ENCODE measurements around the gene ARHGEF10L. TPM values are rescaled to one million over a fixed set of nuclear protein-coding genes. Genes with fewer than 3 reads are reported as not detected.

ARHGEF10L gene
- polyA plus RNA-seq, 1 donor (not counting 4 experiments of a cell fraction or from before 2014, with no cell fraction given): 2.4 TPM

DNA sequence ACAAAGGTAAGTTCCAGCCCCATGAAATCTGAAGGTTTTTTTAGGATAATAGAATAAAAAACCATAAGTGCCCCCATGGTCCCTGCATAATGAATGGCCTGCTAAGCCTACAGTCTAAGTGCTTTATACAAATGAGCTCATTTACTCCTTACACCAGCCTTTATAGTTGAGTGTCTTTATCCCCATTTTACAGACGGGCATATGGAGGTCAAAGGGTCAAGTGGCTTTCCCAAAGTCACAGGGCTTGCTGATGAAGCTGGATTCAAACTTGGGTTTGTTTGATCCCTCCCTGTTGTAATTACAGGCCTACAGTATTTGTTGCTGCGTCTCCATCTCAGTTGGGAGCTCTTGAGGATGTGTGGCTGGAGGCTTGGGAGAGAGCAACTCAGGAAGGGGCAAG is 28.3 kb upstream of the ARHGEF10L start:
- TF ChIP-seq, protein P1, sequence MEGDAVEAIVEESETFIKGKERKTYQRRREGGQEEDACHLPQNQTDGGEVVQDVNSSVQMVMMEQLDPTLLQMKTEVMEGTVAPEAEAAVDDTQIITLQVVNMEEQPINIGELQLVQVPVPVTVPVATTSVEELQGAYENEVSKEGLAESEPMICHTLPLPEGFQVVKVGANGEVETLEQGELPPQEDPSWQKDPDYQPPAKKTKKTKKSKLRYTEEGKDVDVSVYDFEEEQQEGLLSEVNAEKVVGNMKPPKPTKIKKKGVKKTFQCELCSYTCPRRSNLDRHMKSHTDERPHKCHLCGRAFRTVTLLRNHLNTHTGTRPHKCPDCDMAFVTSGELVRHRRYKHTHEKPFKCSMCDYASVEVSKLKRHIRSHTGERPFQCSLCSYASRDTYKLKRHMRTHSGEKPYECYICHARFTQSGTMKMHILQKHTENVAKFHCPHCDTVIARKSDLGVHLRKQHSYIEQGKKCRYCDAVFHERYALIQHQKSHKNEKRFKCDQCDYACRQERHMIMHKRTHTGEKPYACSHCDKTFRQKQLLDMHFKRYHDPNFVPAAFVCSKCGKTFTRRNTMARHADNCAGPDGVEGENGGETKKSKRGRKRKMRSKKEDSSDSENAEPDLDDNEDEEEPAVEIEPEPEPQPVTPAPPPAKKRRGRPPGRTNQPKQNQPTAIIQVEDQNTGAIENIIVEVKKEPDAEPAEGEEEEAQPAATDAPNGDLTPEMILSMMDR (optimal IDR thresholded peaks at IDR 0.05 in 1 of 3, IDR thresholded peaks at IDR 0.05 in 1 of 3, conservative IDR thresholded peaks at IDR 0.05 in 1 of 3; ENCODE audit: extremely low read depth in 1 of 3, insufficient read depth in 2 of 3, low read length in 3 of 3): no peak
- no peak for TF ChIP-seq EZH2 (IDR thresholded peaks at IDR 0.05; ENCODE audit: low read length)
- Histone ChIP-seq H3K36me3 (ENCODE audit: control insufficient read depth in 2 of 2, extremely low read depth in 1 of 2, insufficient read depth in 2 of 2, low read length in 2 of 2) (no peaks in the 10 kb centered on the region), H4K20me1 (ENCODE audit: control insufficient read depth, extremely low read depth, insufficient read depth, low read length) (no peaks in the 10 kb centered on the region), H3K4me3 (ENCODE audit: control insufficient read depth in 2 of 3, extremely low read depth in 1 of 3, insufficient read depth in 2 of 3, low read depth in 1 of 3, low read length in 3 of 3) (no peak overlapping the region), H3K9ac (ENCODE audit: control insufficient read depth, extremely low read depth, insufficient read depth, low read length) (no peak overlapping the region), H3K4me2 (ENCODE audit: control insufficient read depth, extremely low read depth, insufficient read depth, low read depth, low read length) (no peak overlapping the region), H3K4me1 (ENCODE audit: control insufficient read depth, extremely low read depth, insufficient read depth, low read length) (no peaks in the 10 kb centered on the region), H3K27me3 (ENCODE audit: control insufficient read depth, extremely low read depth, insufficient read depth, low read length) (no peaks in the 10 kb centered on the region), H3K9me1 (ENCODE audit: control insufficient read depth, extremely low read depth, insufficient read depth, low read length) (no peaks in the 10 kb centered on the region), H3K27ac (ENCODE audit: control insufficient read depth, insufficient read depth, low read length) (no peak overlapping the region), H2AFZ (ENCODE audit: control insufficient read depth, low read length) (no peak overlapping the region), H3K9me3 (ENCODE audit: control insufficient read depth, low read depth, low read length) (no peaks in the 10 kb centered on the region), H3K79me2 (ENCODE audit: control insufficient read depth, insufficient read depth, low read length) (no peaks in the 10 kb centered on the region)
- no peak for DNase-seq (ENCODE audit: low read depth, low spot score)
- dilution Hi-C loops (cut with MboI; ENCODE audit: extremely low pct_ligation_motif_present, low sequenced_read_pairs): no loop called here
- no peak for FAIRE-seq

DNA sequence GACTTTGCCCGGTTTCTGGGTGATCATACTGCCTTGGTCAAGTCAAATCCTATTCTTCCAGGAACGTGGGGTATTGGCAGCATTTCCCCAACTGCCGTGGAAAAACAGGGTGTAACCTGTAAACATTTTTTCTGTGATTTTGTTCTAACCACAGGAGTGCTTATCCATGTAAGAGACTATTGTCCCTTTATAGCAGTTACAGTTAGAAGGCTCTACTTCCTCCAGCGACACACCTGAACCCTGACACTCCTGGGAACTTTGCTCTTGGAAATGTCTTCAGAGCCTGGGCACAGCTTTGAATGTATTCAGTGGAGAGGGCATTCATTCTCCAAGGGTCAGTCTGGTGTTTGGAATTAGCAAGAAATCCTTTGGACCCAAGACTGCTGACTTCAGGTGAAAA is 26.4 kb upstream of the ARHGEF10L start:
- Histone ChIP-seq H3K27me3 (ENCODE audit: control insufficient read depth, extremely low read depth, insufficient read depth, low read length) (no peaks in the 10 kb centered on the region), H3K27ac (ENCODE audit: control insufficient read depth, insufficient read depth, low read length) (no peak overlapping the region), H3K9me1 (ENCODE audit: control insufficient read depth, extremely low read depth, insufficient read depth, low read length) (no peaks in the 10 kb centered on the region), H3K79me2 (ENCODE audit: control insufficient read depth, insufficient read depth, low read length) (no peaks in the 10 kb centered on the region), H3K4me1 (ENCODE audit: control insufficient read depth, extremely low read depth, insufficient read depth, low read length) (no peaks in the 10 kb centered on the region), H4K20me1 (ENCODE audit: control insufficient read depth, extremely low read depth, insufficient read depth, low read length) (no peaks in the 10 kb centered on the region), H3K9ac (ENCODE audit: control insufficient read depth, extremely low read depth, insufficient read depth, low read length) (no peak overlapping the region), H3K4me2 (ENCODE audit: control insufficient read depth, extremely low read depth, insufficient read depth, low read depth, low read length) (no peak overlapping the region), H3K4me3 (ENCODE audit: control insufficient read depth in 2 of 3, extremely low read depth in 1 of 3, insufficient read depth in 2 of 3, low read depth in 1 of 3, low read length in 3 of 3) (no peak overlapping the region), H3K36me3 (ENCODE audit: control insufficient read depth in 2 of 2, extremely low read depth in 1 of 2, insufficient read depth in 2 of 2, low read length in 2 of 2) (no peaks in the 10 kb centered on the region), H3K9me3 (ENCODE audit: control insufficient read depth, low read depth, low read length) (no peaks in the 10 kb centered on the region), H2AFZ (ENCODE audit: control insufficient read depth, low read length) (no peak overlapping the region)
- no peak for FAIRE-seq
- TF ChIP-seq, protein P1 (optimal IDR thresholded peaks at IDR 0.05 in 1 of 3, IDR thresholded peaks at IDR 0.05 in 1 of 3, conservative IDR thresholded peaks at IDR 0.05 in 1 of 3; ENCODE audit: extremely low read depth in 1 of 3, insufficient read depth in 2 of 3, low read length in 3 of 3): no peak
- TF ChIP-seq EZH2 (IDR thresholded peaks at IDR 0.05; ENCODE audit: low read length): no peak
- no peak for DNase-seq (ENCODE audit: low read depth, low spot score)
- dilution Hi-C loops (cut with MboI; ENCODE audit: extremely low pct_ligation_motif_present, low sequenced_read_pairs): no loop called here

All from keratinocyte (primary cell).